GM18499 (cell line): ENCODE measurements around the gene GTF2H2C_2.
"Not testable (repeated sequence)": the region's sequence is repeated elsewhere in the genome, so short reads cannot be mapped to it uniquely, and the experiment has no call there.

Experiments
- ATAC-seq: cut with Tn5 transposase; IDR thresholded peaks from one replicate; pipeline ENCODE4 v1.9.1; 2021; ENCODE audit warnings: moderate number of reproducible peaks; ENCODE audit not compliant: insufficient read depth, unreplicated experiment

The GTF2H2C_2 gene

GRCh38 chr5:70415117-70415516 is at the start of gene GTF2H2C_2:
GTF2H2C_2 (plus strand) TSS chr5:70415368.
- ATAC-seq, result peak; percentile 86

DNA sequence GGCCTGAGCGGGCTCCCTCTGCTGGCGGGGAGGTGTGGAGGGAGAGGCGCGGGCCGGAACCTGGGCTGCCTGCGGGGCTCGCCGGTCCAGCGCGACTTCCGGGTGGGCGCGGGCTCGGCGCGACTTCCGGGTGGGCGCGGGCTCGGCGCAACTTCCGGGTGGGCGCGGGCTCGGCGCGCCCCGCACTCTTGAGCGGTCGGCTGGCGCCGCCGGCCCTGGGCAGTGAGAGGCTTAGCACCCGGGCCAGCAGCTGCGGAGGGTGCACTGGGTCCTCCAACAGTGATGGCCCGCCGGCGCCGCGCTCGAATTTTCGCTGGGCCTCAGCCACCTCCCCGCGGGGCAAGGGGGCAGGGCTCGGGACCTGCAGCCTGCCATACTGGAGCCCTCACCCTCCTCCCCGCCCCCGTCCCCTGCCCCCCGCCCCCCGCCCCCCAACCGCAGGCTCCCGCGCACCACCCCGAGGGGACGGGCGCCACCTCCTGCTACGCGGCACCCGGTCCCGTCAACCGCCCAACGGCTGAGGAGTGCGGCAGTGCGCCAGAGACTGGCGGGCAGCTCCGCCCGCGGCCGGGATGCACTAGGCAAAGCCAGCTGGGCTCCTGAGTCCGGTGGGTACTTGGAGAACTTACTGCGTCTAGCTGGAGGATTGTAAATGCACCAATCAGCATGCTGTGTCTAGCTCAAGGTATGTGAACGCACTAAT is 14.0 kb upstream of the GTF2H2C_2 start:
- not testable (repeated sequence) for ATAC-seq

GRCh38 chr5:70421322-70421721 is 6.2 kb downstream of the GTF2H2C_2 start:
- not testable (repeated sequence) for ATAC-seq

DNA sequence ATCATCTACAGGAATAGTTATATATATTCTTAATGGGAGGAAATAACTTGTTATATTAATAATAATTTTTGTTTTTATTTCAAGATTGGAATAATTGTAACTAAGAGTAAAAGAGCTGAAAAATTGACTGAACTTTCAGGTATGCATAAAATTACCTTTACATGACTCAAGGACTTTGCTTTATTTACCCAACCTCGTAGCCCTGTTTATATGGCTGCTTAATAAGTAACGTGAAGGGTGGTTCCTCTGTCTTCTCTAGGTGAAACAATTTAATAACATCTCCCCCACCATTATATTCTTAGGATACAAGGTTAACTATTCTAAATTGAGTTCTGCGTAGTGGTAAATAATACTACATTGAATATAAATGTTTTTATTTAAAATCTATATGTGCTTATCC is 8.0 kb downstream of the GTF2H2C_2 start:
- ATAC-seq, result not testable (repeated sequence)

DNA sequence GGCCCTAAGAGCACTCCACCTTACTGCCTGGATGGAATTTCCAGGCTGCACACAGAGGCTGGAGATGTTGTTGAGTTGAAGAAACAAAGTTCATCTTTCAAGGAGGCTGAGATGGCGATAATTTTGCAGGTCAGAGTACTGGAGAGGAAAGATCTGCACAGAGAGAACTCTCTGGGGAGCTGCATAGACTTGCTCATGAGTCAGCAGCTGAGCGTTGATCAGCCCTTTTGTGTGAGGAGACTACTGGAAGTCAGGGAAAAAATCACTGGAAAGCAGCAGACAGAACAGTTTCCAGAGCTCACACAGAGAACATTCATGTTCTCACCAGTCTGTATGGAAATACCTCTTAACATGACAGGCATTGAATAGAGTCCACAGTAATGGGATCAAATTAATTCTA is 23.4 kb downstream of the GTF2H2C_2 start:
- ATAC-seq, result not testable (repeated sequence)

- ATAC-seq, result not testable (repeated sequence)
Observed at GRCh38 chr5:70449565-70449964, 34.4 kb downstream of the GTF2H2C_2 start.

DNA sequence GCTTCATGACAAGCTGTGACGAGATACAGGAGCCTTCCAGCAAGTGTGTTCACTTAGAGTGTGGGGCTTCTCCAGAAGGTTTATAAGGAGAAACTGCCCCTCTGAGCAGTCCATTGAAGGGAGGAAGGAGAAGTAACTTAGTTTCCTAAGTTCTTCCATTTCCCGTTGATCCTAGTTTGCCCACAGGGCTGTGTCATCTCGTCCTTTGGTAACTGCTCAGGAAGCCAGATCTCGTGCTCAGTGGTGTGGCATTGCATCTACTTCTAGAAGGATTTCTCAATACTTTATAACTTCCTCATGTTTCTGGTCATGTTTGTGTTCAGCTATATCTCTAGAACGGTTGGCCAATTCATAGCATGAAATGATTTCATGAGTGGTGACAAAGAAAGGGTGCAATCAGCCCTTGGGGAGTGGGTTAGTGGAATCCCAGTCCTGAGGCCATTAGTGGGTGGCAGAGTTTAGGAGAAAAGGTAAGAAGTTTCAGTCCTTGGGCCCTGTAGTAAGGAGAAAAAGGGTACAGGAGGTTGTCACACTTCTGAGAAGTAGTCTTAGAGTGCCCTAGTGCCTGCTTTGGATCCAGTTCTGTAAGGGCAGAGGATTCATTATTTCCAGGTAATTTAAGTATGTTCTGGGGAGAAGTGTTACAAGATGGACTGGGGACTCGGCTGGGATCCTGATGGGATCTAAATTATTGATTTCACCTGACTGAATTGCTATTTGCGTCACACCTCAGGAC is 36.2 kb downstream of the GTF2H2C_2 start:
- not testable (repeated sequence) for ATAC-seq

DNA sequence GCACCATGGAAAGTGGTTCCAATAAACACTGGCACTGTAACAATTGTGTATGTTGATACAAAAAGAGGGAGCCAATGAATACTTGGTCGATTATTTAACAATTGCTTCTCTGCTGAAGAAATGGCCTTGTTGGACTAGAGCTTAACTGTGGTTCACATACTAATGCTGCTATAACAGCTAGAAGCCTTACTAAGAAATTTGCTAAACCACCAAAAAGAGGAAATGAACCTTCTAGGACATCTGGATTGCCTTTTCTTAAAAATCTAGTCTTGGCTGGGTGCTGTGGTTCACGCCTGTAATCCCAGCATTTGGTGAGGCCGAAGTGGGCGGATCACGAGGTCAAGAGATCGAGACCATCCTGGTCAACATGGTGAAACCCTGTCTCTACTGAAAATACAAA is 41.9 kb downstream of the GTF2H2C_2 start:
- peak; percentile 96 for ATAC-seq

GRCh38 chr5:70459188-70459587 is 44.0 kb downstream of the GTF2H2C_2 start:
- ATAC-seq, result not testable (repeated sequence)

DNA sequence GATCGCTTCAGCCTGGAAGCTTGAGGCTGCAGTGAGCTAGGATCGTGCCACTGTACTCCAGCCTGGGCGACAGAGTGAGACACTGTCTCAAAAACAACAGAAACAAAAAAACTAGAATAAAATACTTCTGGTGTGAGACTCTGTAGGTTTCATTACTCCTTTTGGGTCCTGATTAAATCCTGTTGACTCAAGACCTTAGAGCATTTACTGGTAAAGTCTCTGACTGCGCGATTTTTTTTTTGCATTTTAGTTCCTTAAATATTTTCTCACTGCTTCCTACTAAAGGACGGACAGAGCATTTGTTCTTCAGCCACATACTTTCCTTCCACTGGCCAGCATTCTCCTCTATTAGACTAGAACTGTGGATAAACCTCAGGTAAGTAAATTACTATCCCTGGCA is 46.8 kb downstream of the GTF2H2C_2 start:
- not testable (repeated sequence) for ATAC-seq

DNA sequence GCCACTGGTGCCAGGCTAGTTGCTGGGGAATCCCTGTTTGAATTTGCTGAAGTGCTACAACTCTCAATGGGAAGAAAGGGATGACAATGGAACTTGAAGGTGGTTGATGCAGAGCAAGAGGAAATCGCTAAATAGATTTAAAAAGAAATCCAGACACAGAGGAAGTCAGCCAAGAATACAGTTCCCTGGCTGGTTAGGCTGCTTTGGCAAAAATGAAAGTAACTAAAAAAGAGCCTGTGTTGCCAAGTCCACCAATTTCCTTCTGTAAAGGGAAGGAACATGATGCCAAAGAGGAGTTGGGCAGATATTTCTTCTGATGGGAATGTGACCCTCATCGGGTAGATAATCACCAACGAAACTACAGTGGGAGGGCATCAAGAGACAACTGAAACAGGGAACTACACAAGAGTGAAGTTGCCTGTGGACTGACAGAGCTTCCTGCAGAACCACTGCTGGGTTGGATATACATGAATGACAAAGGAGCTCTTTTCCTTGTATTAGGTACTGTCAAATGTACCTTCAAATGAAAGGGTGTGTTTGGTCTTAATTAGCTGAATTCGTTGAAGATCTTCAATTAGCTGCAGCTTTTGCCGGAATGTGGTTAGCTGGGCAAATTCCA is 49.0 kb downstream of the GTF2H2C_2 start:
- not testable (repeated sequence) for ATAC-seq

GRCh38 chr5:70469926-70470509 is 54.9 kb downstream of the GTF2H2C_2 start:
- ATAC-seq, result not testable (repeated sequence)
